ENCODE results near the gene EFR3B.
A peak's percentile ranks its signal among the peaks of the same experiment; 100 is the strongest.
"Not testable (repeated sequence)": the region's sequence is repeated elsewhere in the genome, so short reads cannot be mapped to it uniquely, and the experiment has no call there.

EFR3B gene
- 0 to 1.1 reads per million in 2 donors for total RNA-seq

- DNase-seq: peak; percentile 83 to 91 (median 84)
Observed at GRCh38 chr2:25041928-25042320, at the start of gene EFR3B. Gene EFR3B (plus strand): TSS chr2:25042076. CDS start chr2:25042313, 237 bp downstream.

- DNase-seq: no peak
Observed at GRCh38 chr2:24993406-24994145, 48.3 kb upstream of the EFR3B start.

- DNase-seq: no peak
Observed at GRCh38 chr2:24994146-24994724, 47.6 kb upstream of the EFR3B start.

GRCh38 chr2:24999097-24999496 lies 42.8 kb upstream of the EFR3B start:
- not testable (repeated sequence) for DNase-seq

GRCh38 chr2:25000036-25000435 lies 41.8 kb upstream of the EFR3B start:
- DNase-seq: no peak

- no peak for DNase-seq
Observed at GRCh38 chr2:25000503-25001324, 41.2 kb upstream of the EFR3B start.

- no peak for DNase-seq
Observed at GRCh38 chr2:25001325-25001637, 40.6 kb upstream of the EFR3B start.

GRCh38 chr2:25002066-25002465 lies 39.8 kb upstream of the EFR3B start:
- no peak for DNase-seq

GRCh38 chr2:25009954-25010353 lies 31.9 kb upstream of the EFR3B start:
- no peak for DNase-seq

- DNase-seq: not testable (repeated sequence)
Observed at GRCh38 chr2:25011342-25011741, 30.5 kb upstream of the EFR3B start.

GRCh38 chr2:25014631-25015030 lies 27.2 kb upstream of the EFR3B start:
- DNase-seq: no peak

GRCh38 chr2:25018681-25019080 lies 23.2 kb upstream of the EFR3B start:
- no peak for DNase-seq

GRCh38 chr2:25021791-25022362 lies 20.0 kb upstream of the EFR3B start:
- no peak for DNase-seq

- no peak for DNase-seq
Observed at GRCh38 chr2:25023333-25023732, 18.5 kb upstream of the EFR3B start.

GRCh38 chr2:25025229-25026007 lies 16.5 kb upstream of the EFR3B start:
- no peak for DNase-seq

- DNase-seq: no peak
Observed at GRCh38 chr2:25026008-25026530, 15.8 kb upstream of the EFR3B start.

- no peak for DNase-seq
Observed at GRCh38 chr2:25029183-25029554, 12.7 kb upstream of the EFR3B start.

GRCh38 chr2:25030702-25031101 lies 11.2 kb upstream of the EFR3B start:
- DNase-seq: no peak

GRCh38 chr2:25032094-25032493 lies 9.8 kb upstream of the EFR3B start:
- no peak for DNase-seq

GRCh38 chr2:25032901-25033300 lies 9.0 kb upstream of the EFR3B start:
- no peak for DNase-seq

GRCh38 chr2:25034081-25034480 lies 7.8 kb upstream of the EFR3B start:
- no peak for DNase-seq

GRCh38 chr2:25035537-25036220 lies 6.2 kb upstream of the EFR3B start:
- no peak for DNase-seq

Measured in T-helper 2 cell (primary cell).